GM19193 (cell line): Measurements from ENCODE around the gene SMARCA4.

Experiments
- POLR2A ChIP-seq: IDR thresholded peaks from 4 replicates; pipeline ENCODE4 v1.6.1; 2011; ENCODE audit not compliant: insufficient read depth, insufficient read length; ENCODE audit errors: extremely low read depth

SMARCA4 gene

GRCh38 chr19:10922638-10923014 is 38.2 kb upstream of the SMARCA4 start:
- peak; percentile 16 for TF ChIP-seq POLR2A

DNA sequence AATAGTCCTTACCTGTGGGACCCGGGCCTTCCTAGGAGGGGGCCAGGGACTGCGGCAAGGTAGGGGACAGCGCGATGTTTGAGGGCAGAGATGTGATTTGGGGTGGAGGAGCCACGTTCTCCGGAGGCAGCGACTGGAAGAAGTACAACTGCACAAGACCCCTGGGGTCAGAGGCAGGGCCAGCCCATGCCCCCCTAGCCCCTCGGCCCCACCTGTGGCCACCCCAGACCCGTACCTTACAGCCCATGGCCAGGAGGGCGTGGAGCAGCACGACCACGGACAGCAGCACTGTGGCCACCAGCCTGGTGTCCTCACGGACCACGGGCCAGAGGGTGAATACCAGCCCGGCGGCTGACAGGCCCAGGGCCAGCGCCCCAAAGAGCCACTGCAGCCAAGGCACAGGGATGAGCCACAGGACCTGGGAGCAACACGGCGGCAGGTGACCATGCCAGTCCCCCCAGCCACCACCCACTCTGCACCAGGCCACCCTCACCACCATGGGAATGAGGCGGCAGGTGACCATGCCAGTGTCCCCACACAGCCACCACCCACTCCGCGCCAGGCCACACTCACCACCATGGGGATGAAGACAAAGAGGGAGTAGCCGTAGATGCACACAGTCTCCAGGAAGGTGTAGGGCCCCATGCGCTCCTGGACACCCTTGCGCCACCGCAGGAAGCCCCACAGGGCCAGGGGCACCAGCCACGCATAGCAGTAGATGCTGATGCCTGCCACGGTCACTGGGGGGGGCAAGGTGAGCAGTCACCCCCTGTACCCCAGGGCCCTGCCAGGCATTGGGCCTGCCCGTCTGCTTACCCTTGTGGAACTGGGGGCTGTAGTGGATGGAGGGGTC is 37.3 kb upstream of the SMARCA4 start:
- no peak for TF ChIP-seq POLR2A

GRCh38 chr19:10924597-10924996 is 36.2 kb upstream of the SMARCA4 start:
- no peak for TF ChIP-seq POLR2A

DNA sequence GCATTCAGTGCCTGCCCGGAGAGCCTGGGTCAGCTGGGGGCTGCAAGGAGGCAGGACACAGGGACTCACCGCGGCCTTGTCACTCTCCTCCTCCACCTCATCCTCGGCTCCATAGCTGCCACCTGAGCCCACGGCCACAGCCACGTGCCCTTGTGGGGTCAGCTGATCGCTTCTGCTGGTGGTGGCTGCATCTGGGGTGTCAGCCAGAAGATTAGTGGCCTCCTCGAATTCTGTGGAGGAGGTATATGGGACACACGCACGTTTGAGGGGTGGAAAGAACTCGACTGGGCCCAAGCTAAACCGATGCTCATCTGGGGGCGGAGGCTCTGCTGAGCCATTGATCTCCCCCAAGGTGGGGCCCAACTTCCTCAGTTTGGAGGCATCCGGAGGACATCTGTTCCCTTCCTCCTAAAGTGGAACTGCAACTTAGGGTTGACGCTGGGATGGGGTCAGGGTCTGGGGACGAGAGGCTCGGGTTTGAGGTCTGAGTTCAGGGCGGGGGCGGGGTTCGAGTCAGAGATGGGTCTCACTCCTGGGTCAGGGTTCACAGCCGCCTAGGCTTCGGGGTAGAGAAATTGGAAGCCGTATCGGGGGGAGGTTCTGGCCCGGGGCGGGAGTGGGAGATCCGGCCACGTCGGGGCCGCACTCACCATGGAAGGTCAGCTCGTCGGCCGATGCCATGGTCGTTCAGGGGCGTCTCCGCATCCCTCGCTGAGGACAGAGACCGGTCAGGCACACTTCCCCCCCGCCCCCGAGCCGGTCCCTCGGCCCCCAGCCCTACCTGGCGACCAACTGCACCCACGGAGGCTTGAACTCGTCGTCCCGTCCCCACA is 32.9 kb upstream of the SMARCA4 start:
- no peak for TF ChIP-seq POLR2A

- peak; percentile 73 for TF ChIP-seq POLR2A
Observed at GRCh38 chr19:10928563-10929401, 32.0 kb upstream of the SMARCA4 start, which contains the start of the genes TIMM29 and YIPF2. Gene TIMM29 (plus strand): TSS chr19:10928811. CDS start chr19:10928823, 12 bp downstream. Gene YIPF2 (minus strand): TSS chr19:10928639. CDS start chr19:10928410, 229 bp downstream.

DNA sequence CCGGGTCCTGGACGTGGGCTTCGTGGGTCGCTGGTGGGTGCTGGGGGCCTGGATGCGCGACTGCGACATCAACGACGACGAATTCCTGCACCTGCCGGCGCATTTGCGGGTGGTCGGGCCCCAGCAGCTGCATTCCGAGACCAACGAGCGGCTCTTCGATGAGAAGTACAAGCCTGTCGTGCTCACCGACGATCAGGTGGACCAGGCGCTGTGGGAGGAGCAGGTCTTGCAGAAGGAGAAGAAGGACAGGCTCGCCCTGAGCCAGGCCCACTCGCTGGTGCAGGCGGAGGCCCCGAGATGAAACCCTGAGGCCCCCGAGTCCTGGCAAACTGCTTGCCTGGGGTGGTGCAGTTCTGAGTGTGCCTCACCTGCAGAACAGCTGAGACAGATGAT is 31.4 kb upstream of the SMARCA4 start:
- no peak for TF ChIP-seq POLR2A

GRCh38 chr19:10935371-10936059 is 25.3 kb upstream of the SMARCA4 start:
- TF ChIP-seq POLR2A: no peak

GRCh38 chr19:10936661-10937084 is 24.2 kb upstream of the SMARCA4 start:
- TF ChIP-seq POLR2A: no peak

GRCh38 chr19:10945264-10945663 is 15.6 kb upstream of the SMARCA4 start:
- no peak for TF ChIP-seq POLR2A

DNA sequence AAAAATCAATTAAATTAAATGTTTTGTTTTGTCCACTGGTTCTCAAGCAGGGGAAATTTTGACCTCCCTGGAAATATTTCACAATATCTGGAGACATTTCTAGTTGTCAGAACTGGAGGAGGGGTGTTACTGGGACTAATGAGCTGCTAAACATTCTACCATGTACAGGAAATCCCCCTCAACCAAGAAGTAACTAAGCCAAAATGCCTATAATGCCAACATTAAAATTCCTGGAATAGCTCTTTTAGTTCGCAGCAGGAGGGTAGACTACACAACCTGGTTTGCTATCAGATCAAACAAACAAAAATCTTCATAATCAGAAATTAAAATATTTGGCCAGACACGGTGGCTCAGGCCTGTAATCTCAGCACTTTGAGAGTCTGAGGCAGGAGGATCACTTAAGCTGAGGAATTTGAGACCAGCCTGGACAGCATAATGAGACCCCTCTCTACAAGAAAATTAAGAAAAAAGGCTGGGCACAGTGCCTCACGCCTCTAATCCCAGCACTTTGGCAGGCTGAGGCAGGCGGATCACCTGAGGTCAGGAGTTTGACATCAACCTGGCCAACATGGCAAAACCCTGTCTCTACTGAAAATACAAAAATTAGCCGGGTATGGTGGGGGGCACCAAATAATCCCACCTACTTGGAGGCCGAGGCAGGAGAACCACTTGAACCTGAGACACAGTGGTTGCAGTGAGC is 13.7 kb upstream of the SMARCA4 start:
- no peak for TF ChIP-seq POLR2A

DNA sequence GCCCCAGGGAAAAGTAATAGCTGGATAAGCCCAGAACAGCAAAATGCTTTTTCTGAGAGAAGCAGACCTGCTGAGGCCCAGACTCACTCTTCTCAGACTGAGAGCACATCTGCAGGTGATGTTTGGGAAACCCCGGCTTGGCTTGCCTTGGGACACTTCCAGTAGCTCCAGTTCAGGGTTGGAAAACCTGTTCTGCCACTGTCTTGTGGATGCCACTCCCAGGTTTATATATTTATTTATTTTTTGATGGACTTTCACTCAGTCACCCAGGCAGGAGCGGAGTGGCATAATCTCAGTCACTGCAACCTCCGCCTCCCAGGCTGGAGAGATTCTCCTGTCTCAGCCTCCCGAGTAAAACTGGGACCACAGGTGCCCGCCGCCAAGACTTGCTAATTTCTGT is 8.0 kb upstream of the SMARCA4 start:
- no peak for TF ChIP-seq POLR2A

GRCh38 chr19:10961073-10961860 is 437 bp downstream of the SMARCA4 start:
- TF ChIP-seq POLR2A: peak; percentile 1

GRCh38 chr19:10962863-10963262 is 2.0 kb downstream of the SMARCA4 start:
- no peak for TF ChIP-seq POLR2A
